SK-N-DZ (cell line): ENCODE measurements around the gene GPR26.
"Not testable (repeated sequence)": the region's sequence is repeated elsewhere in the genome, so short reads cannot be mapped to it uniquely, and the experiment has no call there.

Source experiments
- DNase-seq: peaks from one replicate; pipeline ENCODE4 v3.0.0-alpha.2; 2015; ENCODE audit warnings: low spot score

The GPR26 gene

DNA sequence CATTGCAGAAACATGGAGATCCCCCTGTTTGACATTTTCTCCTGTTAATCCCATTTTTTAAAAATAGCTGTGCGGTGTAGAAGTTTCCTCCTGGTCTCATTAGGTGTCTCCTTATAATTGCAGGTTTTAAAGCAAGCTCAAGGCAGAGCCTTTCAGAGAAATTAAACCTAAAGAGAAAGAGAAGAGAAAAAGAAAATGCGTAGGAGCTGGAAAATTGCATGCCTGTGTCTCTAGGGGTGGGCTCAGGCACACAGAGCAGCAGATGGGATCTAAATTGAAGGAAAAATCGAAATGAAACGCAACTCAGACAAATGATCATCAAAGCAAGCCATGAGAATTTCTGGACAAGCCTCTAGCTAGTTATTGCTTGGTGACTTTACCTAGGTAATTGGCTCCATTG is 40.1 kb downstream of the GPR26 start:
- no peak for DNase-seq

DNA sequence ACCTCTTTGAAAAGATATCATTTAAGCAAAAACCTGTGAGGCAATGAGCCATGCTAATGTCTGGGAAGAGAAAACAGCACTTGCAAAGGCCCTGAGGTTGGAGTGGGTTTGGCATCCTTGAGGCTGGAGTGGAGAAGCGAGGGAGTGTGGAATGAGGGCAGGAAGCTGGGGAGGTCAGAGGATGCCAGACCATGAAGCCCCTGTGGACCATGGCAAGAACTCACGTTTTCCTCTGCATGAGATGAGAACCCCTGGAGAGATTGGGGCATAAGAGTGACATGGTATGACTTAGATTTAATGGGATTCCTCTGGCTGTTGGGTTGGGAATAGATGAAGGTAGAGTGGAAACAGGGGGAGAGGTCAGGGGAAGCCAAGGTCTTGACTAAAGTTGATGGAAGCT is 49.4 kb downstream of the GPR26 start:
- no peak for DNase-seq

DNA sequence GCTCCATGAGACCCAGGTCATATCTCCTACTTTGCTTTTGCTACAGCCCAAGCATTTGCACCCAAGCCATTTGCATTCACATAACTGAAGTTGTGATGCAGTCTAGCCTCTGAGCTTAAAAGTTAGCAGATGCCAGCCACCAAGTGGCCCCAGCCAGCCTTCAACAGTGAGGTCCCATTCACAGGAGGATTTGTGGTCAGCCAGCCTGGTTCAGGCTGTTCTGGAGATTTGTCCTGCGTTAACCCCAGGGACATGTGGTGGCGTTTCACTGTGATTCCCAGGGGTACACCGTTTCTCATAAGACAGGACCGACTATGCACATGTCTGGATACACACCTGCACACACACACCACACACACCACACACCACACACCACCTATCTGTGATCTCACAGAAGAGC is 51.2 kb downstream of the GPR26 start:
- no peak for DNase-seq

GRCh38 chr10:123718544-123719060 is 52.4 kb downstream of the GPR26 start:
- DNase-seq, result no peak

GRCh38 chr10:123720536-123720935 is 54.4 kb downstream of the GPR26 start:
- no peak for DNase-seq

GRCh38 chr10:123721441-123722049 is 55.4 kb downstream of the GPR26 start:
- DNase-seq, result no peak

DNA sequence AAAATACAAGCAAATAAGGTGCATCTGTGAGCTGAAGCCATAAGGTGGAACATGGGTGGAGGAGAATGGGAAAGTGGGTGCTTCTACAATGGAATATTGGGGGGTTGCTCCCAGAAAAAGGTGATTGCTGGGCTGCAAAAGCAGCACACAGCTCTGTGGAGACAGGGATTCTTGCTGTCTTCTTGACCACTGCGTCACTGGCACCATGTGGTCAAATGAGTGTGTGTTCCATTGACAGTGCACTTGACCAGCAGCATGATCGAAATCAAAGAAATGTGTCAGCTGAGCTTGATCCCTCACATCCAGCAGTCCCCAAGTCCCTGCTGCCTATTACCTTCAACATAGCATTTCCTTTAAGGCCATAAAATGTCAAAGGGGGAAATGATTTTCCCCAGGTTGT is 56.2 kb downstream of the GPR26 start:
- DNase-seq, result no peak

GRCh38 chr10:123724747-123725146 is 58.6 kb downstream of the GPR26 start:
- DNase-seq, result no peak

DNA sequence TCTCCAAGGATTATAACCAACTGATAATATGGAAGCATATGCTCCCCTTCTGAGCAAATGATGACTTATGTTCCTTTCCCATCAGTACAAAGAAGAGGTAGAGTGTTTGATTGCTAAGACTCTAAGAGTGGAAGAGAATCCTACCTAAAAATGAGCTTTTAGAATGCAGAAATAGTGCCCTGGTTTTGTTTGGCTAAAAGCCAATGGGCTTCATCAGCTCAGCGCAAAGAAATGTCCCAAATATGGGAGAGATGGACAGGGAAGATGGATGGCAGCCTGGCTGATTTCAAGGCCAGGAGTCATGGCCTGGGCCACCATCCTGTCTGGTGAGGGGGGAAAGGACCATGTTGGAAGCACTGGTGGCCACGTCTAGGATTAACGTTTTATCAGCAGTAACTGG is 60.2 kb downstream of the GPR26 start:
- DNase-seq, result no peak

GRCh38 chr10:123726836-123727235 is 60.7 kb downstream of the GPR26 start:
- no peak for DNase-seq

DNA sequence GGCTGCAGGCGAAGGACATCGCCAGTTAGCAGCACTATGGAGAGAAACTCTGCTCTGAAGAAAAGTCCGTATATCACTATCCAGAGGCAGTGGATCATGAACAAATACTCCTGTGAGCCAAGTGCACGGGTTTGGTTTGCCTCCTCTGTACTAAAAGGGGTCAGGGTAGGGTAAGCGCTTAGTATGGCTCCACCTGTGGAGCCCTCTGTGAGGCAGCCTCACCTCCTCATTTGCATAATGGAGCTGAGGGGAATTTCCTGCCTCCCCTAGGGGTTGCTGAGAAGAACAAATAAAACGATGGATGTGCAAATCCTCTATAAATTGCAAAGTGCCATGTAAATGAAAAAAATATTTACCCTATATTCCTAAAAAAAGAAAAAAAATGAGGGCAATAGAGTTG is 63.4 kb downstream of the GPR26 start:
- no peak for DNase-seq

DNA sequence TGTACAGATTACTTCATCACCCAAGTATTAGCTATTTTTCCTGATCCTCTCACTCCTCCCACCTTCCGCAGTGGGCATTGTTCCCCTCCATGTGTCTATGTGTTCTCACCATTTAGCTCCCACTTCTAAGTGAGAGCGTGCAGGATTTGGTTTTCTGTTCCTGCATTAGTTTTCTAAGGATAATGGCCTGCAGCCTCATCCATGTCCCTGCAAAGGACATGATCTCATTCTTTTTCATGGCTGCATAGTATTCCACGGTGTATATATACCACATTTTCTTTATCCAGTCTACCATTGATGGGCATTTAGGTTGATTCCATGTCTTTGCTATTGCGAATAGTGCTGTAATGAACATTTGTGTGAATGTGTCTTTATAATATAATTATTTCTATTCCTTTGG is 70.8 kb downstream of the GPR26 start:
- DNase-seq, result not testable (repeated sequence)

DNA sequence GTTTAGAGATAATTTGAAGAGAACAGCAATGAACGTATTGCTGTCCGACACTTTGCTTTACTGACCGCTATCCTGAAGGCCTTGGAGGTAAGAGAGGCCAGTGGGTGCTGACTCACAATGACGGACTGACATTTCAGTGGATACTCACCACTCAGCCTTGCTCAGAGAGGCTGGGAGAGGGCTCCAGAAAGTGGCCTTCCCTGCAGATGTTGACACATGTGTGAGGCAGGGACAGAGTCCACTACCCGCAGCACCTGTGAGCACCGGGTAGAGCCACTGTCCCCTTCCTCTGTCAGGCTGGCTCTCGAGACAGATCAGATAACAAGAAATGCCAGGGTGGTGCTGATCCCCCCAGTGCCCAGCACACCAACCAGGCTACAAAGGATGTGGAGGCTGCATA is 75.0 kb downstream of the GPR26 start:
- no peak for DNase-seq

- no peak for DNase-seq
Measured at GRCh38 chr10:123741711-123742110, 75.6 kb downstream of the GPR26 start.

DNA sequence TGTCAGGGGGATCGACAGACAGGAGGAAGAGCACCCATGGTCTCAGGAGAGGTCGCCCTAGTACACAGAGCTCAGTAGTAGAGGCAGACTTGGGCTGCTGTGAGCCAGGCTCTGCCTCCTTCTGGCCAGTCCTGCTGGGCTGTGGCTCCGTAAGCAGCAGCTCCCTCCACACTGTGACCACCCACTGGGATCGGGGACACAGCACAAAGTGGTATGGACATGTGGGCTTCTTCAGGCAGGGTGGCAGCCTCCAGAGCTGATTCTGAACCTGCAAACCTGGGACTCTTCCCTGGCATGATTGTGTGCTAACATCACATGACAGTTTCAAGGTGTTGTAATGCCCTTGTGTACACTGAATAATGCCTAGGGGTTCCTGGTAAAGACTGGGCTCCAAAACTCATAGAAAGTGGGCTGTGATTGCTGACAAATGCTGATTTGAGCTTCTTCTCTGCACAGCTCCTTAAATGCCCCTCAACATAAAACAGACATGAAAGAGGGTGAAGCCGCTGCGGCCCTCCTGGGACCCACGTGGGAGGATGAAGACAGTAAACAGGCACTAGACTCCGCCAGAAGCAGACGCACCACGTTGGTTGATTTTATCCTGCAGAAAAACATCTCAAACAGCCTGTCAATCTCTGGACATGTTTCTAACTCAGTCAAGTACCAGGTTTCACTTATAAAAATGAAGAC is 76.7 kb downstream of the GPR26 start:
- peak; percentile 79 for DNase-seq

DNA sequence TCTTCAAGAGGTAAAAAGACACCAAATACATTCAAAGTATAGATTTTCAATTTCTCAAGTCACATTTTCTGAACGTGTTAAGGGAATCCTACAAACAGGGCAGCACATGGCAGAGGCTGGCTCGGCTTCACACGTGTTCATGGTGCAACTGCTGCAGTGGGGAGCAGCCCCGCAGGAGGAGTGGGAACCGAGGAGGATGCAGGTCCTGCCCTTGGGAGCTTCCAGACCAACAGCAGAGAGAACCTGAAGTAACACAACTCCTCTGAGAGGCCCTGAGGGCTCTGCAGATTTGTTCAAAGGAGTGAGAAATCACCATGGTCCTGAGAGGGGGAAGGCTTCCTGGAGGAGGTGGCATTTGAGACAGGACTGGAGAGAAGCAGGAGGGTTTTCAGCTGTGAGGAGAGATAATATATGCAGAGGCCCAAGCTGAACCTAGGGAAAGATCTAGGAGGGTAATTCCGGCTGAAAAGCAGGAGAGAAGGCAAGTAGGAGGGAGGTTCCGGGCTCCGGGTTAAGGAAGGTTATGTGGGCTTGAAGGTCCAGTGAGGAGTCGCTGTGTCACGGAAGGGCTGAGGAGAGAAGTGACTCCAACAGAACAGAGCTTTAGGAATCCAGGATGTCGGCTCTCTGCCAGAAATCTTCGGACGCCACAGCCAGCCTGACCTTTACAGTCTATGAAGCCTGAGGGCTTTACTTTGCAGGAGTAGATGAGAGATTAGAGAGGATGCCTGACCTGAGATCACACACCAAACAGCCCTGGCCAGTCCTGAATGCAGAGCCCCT is 77.5 kb downstream of the GPR26 start:
- peak; percentile 20 for DNase-seq

- no peak for DNase-seq
Measured at GRCh38 chr10:123744224-123744536, 78.0 kb downstream of the GPR26 start.
